ENCODE data around the gene NTRK2. TPM values are rescaled to one million over a fixed set of nuclear protein-coding genes. Genes with fewer than 3 reads are reported as not detected.

NTRK2 gene
- total RNA-seq, 4 donors from 2014 or later, result 2.9 to 15.9 (median 8.4) TPM

- TF ChIP-seq CTCF (IDR thresholded peaks at IDR 0.05) (no peak), POLR2A (IDR thresholded peaks at IDR 0.05) (no peak)
- Histone ChIP-seq H3K27me3 (peaks cover 0 to 3% (median 0%) of the 10 kb centered on the region in 4 donors), H3K27ac (no peak overlapping the region), H3K36me3 (no peaks in the 10 kb centered on the region), H3K9me3 (no peaks in the 10 kb centered on the region), H3K4me3 (no peak overlapping the region), H3K4me1 (no peaks in the 10 kb centered on the region)
- intact Hi-C loops (cut with DNase I), result loop anchor here (10.0 kb wide), 1 partner anchor 485 kb away; no protein-coding TSS in a partner anchor
- DNase-seq, result no peak
- 77 to 88% methylated on average over 1 of the region's 1 CpG for WGBS, 2 donors
These were observed 9.8 kb upstream of the NTRK2 start for GRCh38 chr9:84659773-84660172.

- 4 to 9% methylated on average over 21 to 27 of the region's 27 CpGs for WGBS, 2 donors
- TF ChIP-seq POLR2A (IDR thresholded peaks at IDR 0.05), result no peak
- peak in 5 of 6 experiments; percentile 14 to 62 (median 47) for TF ChIP-seq CTCF (IDR thresholded peaks at IDR 0.05)
- Histone ChIP-seq H3K4me1 (peaks cover 5 to 48% (median 14%) of the 10 kb centered on the region in 3 donors), H3K27me3 (peaks cover 0 to 47% (median 0%) of the 10 kb centered on the region in 4 donors), H3K36me3 (no peaks in the 10 kb centered on the region), H3K9me3 (no peaks in the 10 kb centered on the region), H3K27ac (peak overlapping the region; percentile 35 to 86 (median 60)), H3K4me3 (peak overlapping the region; percentile 45 to 70 (median 56))
- intact Hi-C loops (cut with DNase I), result loop anchor here (10.0 kb wide), 1 partner anchor 477 kb away; no protein-coding TSS in a partner anchor
- DNase-seq, result no peak
These were observed 1.8 kb upstream of the NTRK2 start for GRCh38 chr9:84667571-84668195.

- peak overlapping the region; percentile 45 to 70 (median 56) for H3K4me3 ChIP-seq
- 3 to 9% methylated on average over 13 to 20 of the region's 76 CpGs for WGBS, 2 donors
- peaks cover 5 to 55% (median 14%) of the 10 kb centered on the region in 3 donors for H3K4me1 ChIP-seq
- DNase-seq, result no peak
- no peaks in the 10 kb centered on the region for H3K36me3 ChIP-seq
- no peaks in the 10 kb centered on the region for H3K9me3 ChIP-seq
- TF ChIP-seq POLR2A (IDR thresholded peaks at IDR 0.05) (no peak), CTCF (IDR thresholded peaks at IDR 0.05) (peak; percentile 41 to 81 (median 58))
- H3K27me3 ChIP-seq, result peaks cover 0 to 47% (median 0%) of the 10 kb centered on the region in 4 donors
- peak overlapping the region; percentile 35 to 86 (median 70) for H3K27ac ChIP-seq
- intact Hi-C loops (cut with DNase I), result loop anchor here (10.0 kb wide), 1 partner anchor 476 kb away; no protein-coding TSS in a partner anchor
These were observed 1.1 kb upstream of the NTRK2 start for GRCh38 chr9:84668196-84669012.

GRCh38 chr9:84669013-84669287 lies 579 bp upstream of the NTRK2 start:
- no peak for DNase-seq
- no peaks in the 10 kb centered on the region for H3K36me3 ChIP-seq
- H3K4me3 ChIP-seq, result peak overlapping the region; percentile 45 to 70 (median 56)
- peak overlapping the region; percentile 35 to 86 (median 70) for H3K27ac ChIP-seq
- H3K27me3 ChIP-seq, result peaks cover 0 to 47% (median 0%) of the 10 kb centered on the region in 4 donors
- TF ChIP-seq CTCF (IDR thresholded peaks at IDR 0.05), result no peak
- no peak for TF ChIP-seq POLR2A (IDR thresholded peaks at IDR 0.05)
- H3K9me3 ChIP-seq, result no peaks in the 10 kb centered on the region
- intact Hi-C loops (cut with DNase I), result loop anchor here (10.0 kb wide), 1 partner anchor 476 kb away; no protein-coding TSS in a partner anchor
- peaks cover 5 to 60% (median 14%) of the 10 kb centered on the region in 3 donors for H3K4me1 ChIP-seq
- 0 to 2% methylated on average over 5 to 6 of the region's 7 CpGs for WGBS, 2 donors
